HG02798 (cell line): ENCODE data around the gene SLC6A4.
"Not testable (repeated sequence)": the region's sequence is repeated elsewhere in the genome, so short reads cannot be mapped to it uniquely, and the experiment has no call there.

ENCODE experiments used
- ATAC-seq: cut with Tn5 transposase; IDR thresholded peaks from one replicate; pipeline ENCODE4 v1.9.1; 2021; ENCODE audit warnings: mild to moderate bottlenecking; ENCODE audit not compliant: unreplicated experiment, poor library complexity

SLC6A4 gene

DNA sequence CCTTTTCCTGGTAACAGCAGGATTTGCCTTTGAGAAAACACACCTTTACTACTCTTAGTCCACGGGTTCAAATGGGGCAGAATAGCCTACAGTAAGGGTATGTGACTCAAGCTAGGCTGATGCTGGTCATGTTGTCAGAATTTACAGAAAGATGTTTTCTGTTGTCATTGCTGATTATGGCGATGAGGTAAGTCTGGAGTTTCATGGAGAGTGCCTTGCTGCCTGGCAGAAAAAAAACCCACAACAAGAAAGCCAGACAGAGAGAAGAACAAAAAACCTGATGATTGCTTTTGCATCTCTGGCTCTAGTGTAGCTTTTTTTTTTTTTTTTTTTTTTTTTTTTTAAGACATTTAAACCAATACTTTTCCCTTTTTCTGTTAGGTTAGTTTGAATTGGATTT is 47.9 kb downstream of the SLC6A4 start:
- ATAC-seq: no peak

GRCh38 chr17:30186761-30187160 is 48.7 kb downstream of the SLC6A4 start:
- ATAC-seq: no peak

- no peak for ATAC-seq
These were observed 58.6 kb downstream of the SLC6A4 start for GRCh38 chr17:30176855-30177254.

DNA sequence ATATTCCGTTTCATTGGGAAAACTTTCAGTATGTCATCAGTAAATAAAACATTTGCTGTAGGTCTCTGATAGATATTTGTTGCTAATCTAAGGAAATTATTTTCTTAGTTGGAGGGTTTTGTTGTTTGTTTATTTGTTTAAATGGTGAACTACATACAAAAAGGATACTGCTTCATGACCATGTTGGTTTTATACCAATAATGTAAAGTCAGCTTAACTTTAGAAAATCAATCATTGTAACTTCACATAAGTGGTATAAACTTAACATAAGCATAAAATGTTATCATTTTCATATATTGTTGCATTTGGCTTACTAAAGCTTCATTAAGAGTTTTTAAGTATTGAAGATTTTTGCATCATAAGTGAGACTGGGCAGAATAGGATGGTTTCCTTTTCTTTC is 60.9 kb downstream of the SLC6A4 start:
- no peak for ATAC-seq

GRCh38 chr17:30173649-30174048 is 61.8 kb downstream of the SLC6A4 start:
- ATAC-seq: peak; percentile 86

- ATAC-seq: no peak
These were observed 62.9 kb downstream of the SLC6A4 start for GRCh38 chr17:30172560-30172959.

GRCh38 chr17:30170415-30170987 is 65.0 kb downstream of the SLC6A4 start:
- no peak for ATAC-seq

DNA sequence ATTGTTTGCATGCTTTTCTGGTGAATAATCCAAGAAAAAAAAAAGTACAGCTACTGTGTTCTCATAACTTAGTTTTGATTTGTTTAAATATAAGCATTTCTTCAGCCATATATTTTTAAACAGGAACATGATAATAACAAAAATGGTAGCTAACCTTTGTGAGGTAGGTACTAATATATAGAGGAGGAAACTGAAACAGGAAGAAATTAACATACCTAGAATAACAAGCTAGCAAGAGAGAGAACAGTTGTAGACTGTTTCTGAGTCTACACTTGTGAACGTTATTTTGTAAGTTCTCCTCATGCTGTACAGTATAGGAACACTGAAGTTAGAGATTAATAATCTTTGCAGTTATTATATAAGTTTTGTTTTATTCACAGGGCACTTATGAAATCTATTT is 69.5 kb downstream of the SLC6A4 start:
- no peak for ATAC-seq

DNA sequence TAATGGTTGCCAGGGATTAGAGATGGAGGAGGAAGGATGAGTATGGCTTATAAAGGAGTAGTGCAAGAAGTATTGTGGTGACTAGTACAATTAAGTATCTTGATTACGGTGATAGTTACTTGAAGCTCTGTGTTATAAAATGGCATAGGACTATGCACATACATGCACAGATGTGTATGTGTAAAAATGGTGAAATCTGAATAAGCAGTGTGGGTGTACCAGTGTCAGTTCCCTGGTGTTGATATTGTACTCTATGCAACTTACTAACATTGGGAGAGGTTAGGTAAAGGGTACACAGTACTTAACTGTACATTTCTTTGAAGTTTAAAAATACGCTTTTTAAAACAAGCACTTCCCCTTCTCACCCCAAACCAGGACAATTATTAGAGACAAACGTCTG is 70.3 kb downstream of the SLC6A4 start:
- ATAC-seq: no peak

- no peak for ATAC-seq
These were observed 71.0 kb downstream of the SLC6A4 start for GRCh38 chr17:30164531-30164930.

GRCh38 chr17:30161601-30162000 is 73.9 kb downstream of the SLC6A4 start:
- no peak for ATAC-seq

GRCh38 chr17:30160419-30161172 is 74.9 kb downstream of the SLC6A4 start:
- no peak for ATAC-seq

DNA sequence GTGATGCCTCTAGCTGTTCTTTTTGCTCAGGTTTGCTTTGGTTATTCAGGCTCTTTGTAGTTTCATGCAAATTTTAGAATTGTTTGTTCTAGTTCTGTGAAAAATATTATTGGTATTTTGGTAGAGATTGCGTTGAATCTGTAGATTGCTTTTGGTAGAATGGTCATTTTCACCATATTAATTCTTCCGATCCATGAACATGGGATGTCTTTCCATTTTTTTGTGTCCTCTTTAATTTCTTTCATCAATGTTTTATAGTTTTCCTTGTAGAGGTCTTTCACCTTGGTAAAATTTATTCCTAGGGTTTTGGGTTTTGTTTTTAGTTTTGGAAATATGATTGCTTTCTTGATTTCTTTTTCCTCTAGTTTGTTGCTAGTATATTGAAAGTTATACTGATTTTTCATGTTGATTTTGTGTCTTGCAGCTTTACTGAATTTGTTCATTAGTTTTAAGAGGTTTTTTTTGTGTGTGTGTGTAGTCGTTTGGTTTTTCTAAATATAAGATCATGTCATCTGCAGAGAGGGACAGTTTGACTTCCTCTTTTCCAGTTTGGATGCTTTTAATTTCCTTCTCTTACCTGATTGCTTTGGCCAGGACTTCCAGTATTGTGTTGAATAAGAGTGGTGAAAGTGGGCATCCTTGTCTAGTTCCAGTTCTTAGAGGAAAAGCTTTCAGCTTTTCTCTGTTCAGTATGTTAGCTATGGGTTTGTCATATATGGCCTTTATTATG is 76.4 kb downstream of the SLC6A4 start:
- no peak for ATAC-seq

- no peak for ATAC-seq
These were observed 80.1 kb downstream of the SLC6A4 start for GRCh38 chr17:30155389-30155788.

DNA sequence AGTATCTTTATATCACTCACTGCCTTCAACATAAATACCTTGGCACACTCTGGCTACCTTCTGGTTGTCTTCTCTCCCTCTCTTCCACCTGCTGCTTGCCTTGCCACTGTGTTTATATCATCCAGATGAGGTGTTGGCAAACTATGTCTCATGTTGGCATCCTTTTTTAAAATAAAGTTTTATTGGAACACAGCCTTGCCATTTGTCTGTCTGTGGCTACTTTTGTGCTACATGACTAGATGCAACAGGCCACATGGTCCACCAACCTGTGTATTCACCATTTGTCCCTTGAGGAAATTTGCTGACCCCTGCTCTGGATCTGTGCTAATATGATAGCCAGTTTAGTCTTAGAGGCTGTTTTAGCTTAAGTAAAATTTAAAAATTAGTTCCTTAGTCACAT is 82.0 kb downstream of the SLC6A4 start:
- ATAC-seq: no peak

DNA sequence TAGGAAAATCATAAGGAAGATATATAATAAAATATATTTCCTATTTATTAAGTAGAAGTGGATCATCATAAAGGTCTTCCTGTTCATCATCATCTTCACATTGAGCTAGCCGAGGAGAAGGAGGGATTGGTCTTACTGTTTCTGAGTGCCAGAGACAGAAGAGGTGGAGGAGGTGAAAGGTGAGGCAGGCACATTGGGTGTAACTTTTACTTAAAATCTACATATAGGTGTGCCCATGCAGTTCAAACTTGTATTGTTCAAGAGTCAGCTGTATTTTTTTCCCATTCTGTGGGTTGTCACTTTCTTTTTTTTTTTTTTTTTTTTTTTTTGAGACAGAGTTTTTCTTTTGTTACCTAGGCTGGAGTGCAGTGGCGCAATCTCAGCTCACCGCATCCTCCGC is 84.0 kb downstream of the SLC6A4 start:
- ATAC-seq: no peak

GRCh38 chr17:30148376-30148775 is 87.1 kb downstream of the SLC6A4 start:
- ATAC-seq: no peak

DNA sequence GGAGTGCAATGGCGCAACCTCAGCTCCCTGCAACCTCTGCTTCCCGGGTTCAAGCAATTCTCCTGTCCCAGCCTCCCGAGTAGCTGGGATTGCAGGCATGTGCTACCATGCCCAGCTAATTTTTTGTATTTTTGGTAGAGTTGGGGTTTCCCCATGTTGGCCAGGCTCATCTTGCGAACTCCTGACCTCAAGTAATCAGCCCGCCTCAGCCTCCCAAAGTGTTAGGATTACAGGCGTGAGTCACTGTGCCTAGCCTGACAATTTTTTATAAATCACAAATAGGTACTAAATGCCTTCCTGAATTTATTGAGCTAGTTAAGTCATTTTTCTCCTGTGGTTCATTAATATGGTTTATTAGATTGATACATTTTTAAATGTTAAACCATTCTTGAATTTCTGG is 87.6 kb downstream of the SLC6A4 start:
- not testable (repeated sequence) for ATAC-seq
